SK-N-SH treated with all-trans-retinoic acid at 6 μM for 48 hours (cell line): ENCODE results near the gene RPRD1B.

Source experiments
- CREB5 ChIP-seq: fragments of 250-450 bp; sonication (Bioruptor Pico); IDR thresholded peaks from 2 replicates; pipeline ENCODE4 v1.5.1; 2020; ENCODE audit warnings: low read depth, mild to moderate bottlenecking, moderate library complexity
- CSDC2 ChIP-seq: fragments of 250-450 bp; sonication (Bioruptor Pico); IDR thresholded peaks from 2 replicates; pipeline ENCODE4 v1.5.0; 2020; ENCODE audit warnings: mild to moderate bottlenecking, moderate library complexity
- ESRRG ChIP-seq: fragments of 250-450 bp; sonication (Bioruptor Pico); IDR thresholded peaks from 2 replicates; pipeline ENCODE4 v1.6.1; 2021; ENCODE audit warnings: mild to moderate bottlenecking
- GLIS3 ChIP-seq: fragments of 250-450 bp; sonication (Bioruptor Pico); IDR thresholded peaks from 2 replicates; pipeline ENCODE4 v1.5.0; 2020; ENCODE audit warnings: mild to moderate bottlenecking, moderate library complexity
- ZC3H10 ChIP-seq: fragments of 250-450 bp; sonication (Bioruptor Pico); IDR thresholded peaks from 2 replicates; pipeline ENCODE4 v1.5.1; 2021; ENCODE audit warnings: mild to moderate bottlenecking, moderate library complexity
- ZNF565 ChIP-seq: fragments of 450-650 bp; formaldehyde crosslinking; conservative IDR thresholded peaks from 2 replicates; pipeline ENCODE4 v1.5.0; 2020; ENCODE audit warnings: low read depth, mild to moderate bottlenecking, moderate library complexity

- no peak for TF ChIP-seq CREB5 (CRISPR knock-in tag)
- TF ChIP-seq ZC3H10 (CRISPR knock-in tag), result no peak
- TF ChIP-seq ESRRG (CRISPR knock-in tag), result no peak
- TF ChIP-seq ZNF565, result no peak
- no peak for TF ChIP-seq GLIS3
- no peak for TF ChIP-seq CSDC2 (CRISPR knock-in tag)
Observed at GRCh38 chr20:38005903-38006302, 27.6 kb upstream of the RPRD1B start.
